Naive thymus-derived CD8-positive, alpha-beta T cell (primary cell): ENCODE measurements around the gene CYFIP2. TPM values are rescaled to one million over a fixed set of nuclear protein-coding genes. Genes with fewer than 3 reads are reported as not detected.

Experiments
- ATAC-seq, 2 donors: fragments of 150-1000 bp; cut with Tn5 transposase in 1 of 2; sonication (Bioruptor Pico), chemical (Tn5 transposase) in 1 of 2; 1 replicate in 1 of 2; 2 replicates in 1 of 2; pipeline ENCODE4 v1.10.0; 2021; ENCODE audit warnings: mild to moderate bottlenecking in 2 of 2, moderate library complexity in 2 of 2
- POLR2A ChIA-PET: fragments of 350-600 bp; sonication (Branson Sonifier 250); formaldehyde crosslinking; loops from one replicate; lab custom pipeline; 2021; ENCODE audit warnings: antibody characterized with exemption; lab: Charles Lee
- DNase-seq, 10 donors: peaks; one replicate each; pipeline versions ENCODE4 v3.0.0 to v3.0.0-alpha.2; 2020 to 2022
- H3K27ac Mint-ChIP-seq, 10 donors: one replicate each; pipeline ENCODE4 v1.8.0; 2020 to 2022; ENCODE audit warnings: mild to moderate bottlenecking in 10 of 10, mixed read lengths in 10 of 10, moderate library complexity in 4 of 10, inconsistent platforms in 1 of 10
- H3K27me3 Mint-ChIP-seq, 5 donors: one replicate each; pipeline ENCODE4 v1.8.0; 2021 to 2022; ENCODE audit warnings: mixed read lengths in 5 of 5
- H3K36me3 Mint-ChIP-seq, 3 donors: one replicate each; pipeline ENCODE4 v1.8.0; 2020 to 2022; ENCODE audit warnings: mixed read lengths in 3 of 3, mild to moderate bottlenecking in 2 of 3, inconsistent platforms in 1 of 3
- H3K4me1 Mint-ChIP-seq, 4 donors: one replicate each; pipeline ENCODE4 v1.8.0; 2021 to 2022; ENCODE audit warnings: mixed read lengths in 4 of 4
- H3K4me3 Mint-ChIP-seq, 10 donors: one replicate each; pipeline ENCODE4 v1.8.0; 2020 to 2022; ENCODE audit warnings: mild to moderate bottlenecking in 10 of 10, mixed read lengths in 10 of 10, moderate library complexity in 6 of 10, inconsistent platforms in 1 of 10
- H3K9me3 Mint-ChIP-seq, 9 donors: one replicate each; pipeline ENCODE4 v1.8.0; 2020 to 2022; ENCODE audit warnings: mixed read lengths in 9 of 9, mild to moderate bottlenecking in 3 of 9, inconsistent platforms in 1 of 9, moderate library complexity in 1 of 9
- polyA plus RNA-seq, 3 donors: library from polyadenylated mRNA; unstranded; fragments of 300-500 nt; fragmentation: Illumina TruSeq; gene quantifications; one replicate each; pipeline ENCODE4 v1.2.3, GENCODE V29; 2021
- total RNA-seq, 8 experiments: library from RNA in 2 of 8; stranded (reverse) in 2 of 8; gene quantifications; one replicate each; pipeline ENCODE4 v1.2.3 and lab custom pipeline; 2021 to 2026

The CYFIP2 gene
- total and polyA plus RNA-seq, 5 experiments from 2014 or later = 395 to 668 (median 417) TPM

- Mint-ChIP-seq H3K27me3 (no peaks in the 10 kb centered on the region), H3K4me1 (peaks cover 36 to 89% (median 69%) of the 10 kb centered on the region in 4 donors), H3K4me3 (peak overlapping the region in 9 of 10 donors; percentile 19 to 82 (median 46)), H3K36me3 (peaks cover 10 to 86% (median 23%) of the 10 kb centered on the region in 3 donors), H3K27ac (peak overlapping the region; percentile 82 to 94 (median 88)), H3K9me3 (no peaks in the 10 kb centered on the region)
- DNase-seq = no peak
- POLR2A ChIA-PET = interaction anchor here (0.6 to 8.9 kb wide), 9 partner anchors 13 to 85 kb away, joined by 3 to 88 read pairs (median 4); no protein-coding TSS in a partner anchor
- ATAC-seq = peak in 1 of 2 donors; percentile 5
Measured at GRCh38 chr5:157289164-157289819, 23.4 kb downstream of the CYFIP2 start.

GRCh38 chr5:157290156-157290980 is 24.4 kb downstream of the CYFIP2 start:
- POLR2A ChIA-PET = interaction anchor here (0.7 to 1.6 kb wide), 6 partner anchors 11 to 24 kb away, joined by 3 to 4 read pairs (median 3); no protein-coding TSS in a partner anchor
- Mint-ChIP-seq H3K27me3 (no peaks in the 10 kb centered on the region), H3K4me3 (peak overlapping the region in 5 of 10 donors; percentile 0 to 50 (median 8)), H3K9me3 (no peaks in the 10 kb centered on the region), H3K4me1 (peaks cover 42 to 88% (median 67%) of the 10 kb centered on the region in 4 donors), H3K36me3 (peaks cover 10 to 90% (median 23%) of the 10 kb centered on the region in 3 donors), H3K27ac (peak overlapping the region; percentile 41 to 94 (median 82))
- ATAC-seq (no peak), DNase-seq (no peak)

GRCh38 chr5:157290981-157291711 is 25.2 kb downstream of the CYFIP2 start:
- Mint-ChIP-seq H3K9me3 (no peaks in the 10 kb centered on the region), H3K4me3 (peak overlapping the region in 4 of 10 donors; percentile 0 to 48 (median 34)), H3K36me3 (peaks cover 10 to 92% (median 23%) of the 10 kb centered on the region in 3 donors), H3K4me1 (peaks cover 45 to 89% (median 69%) of the 10 kb centered on the region in 4 donors), H3K27ac (peak overlapping the region; percentile 51 to 94 (median 82)), H3K27me3 (no peaks in the 10 kb centered on the region)
- ATAC-seq = peak in 1 of 2 donors; percentile 27
- POLR2A ChIA-PET = interaction anchor here (0.7 to 1.6 kb wide), 6 partner anchors 11 to 25 kb away, joined by 3 to 4 read pairs (median 3); no protein-coding TSS in a partner anchor
- DNase-seq = no peak

GRCh38 chr5:157292599-157292998 is 26.7 kb downstream of the CYFIP2 start:
- no peaks in the 10 kb centered on the region for H3K9me3 Mint-ChIP-seq
- H3K4me1 Mint-ChIP-seq = peaks cover 42 to 81% (median 69%) of the 10 kb centered on the region in 4 donors
- no peak for ATAC-seq

GRCh38 chr5:157294407-157295091 is 28.6 kb downstream of the CYFIP2 start:
- Mint-ChIP-seq H3K36me3 (peaks cover 13 to 93% (median 15%) of the 10 kb centered on the region in 3 donors), H3K27ac (peak overlapping the region; percentile 46 to 93 (median 84)), H3K9me3 (no peaks in the 10 kb centered on the region), H3K4me3 (no peak overlapping the region), H3K4me1 (peaks cover 36 to 63% (median 59%) of the 10 kb centered on the region in 4 donors), H3K27me3 (no peaks in the 10 kb centered on the region)
- ATAC-seq (no peak), DNase-seq (no peak)
- POLR2A ChIA-PET = interaction anchor here (0.8 to 1.3 kb wide), 3 partner anchors 13 to 152 kb away, joined by 3 to 7 read pairs (median 4); partner anchors contain the start of gene MED7

More at GRCh38 chr5:157292599-157292998, 26.7 kb downstream of the CYFIP2 start:
- DNase-seq = no peak
- no peaks in the 10 kb centered on the region for H3K27me3 Mint-ChIP-seq
- no peak overlapping the region for H3K4me3 Mint-ChIP-seq
- peak overlapping the region in 7 of 10 donors; percentile 1 to 88 (median 79) for H3K27ac Mint-ChIP-seq
- peaks cover 10 to 94% (median 19%) of the 10 kb centered on the region in 3 donors for H3K36me3 Mint-ChIP-seq
- POLR2A ChIA-PET = interaction anchor here (0.6 to 1.0 kb wide), 2 partner anchors 11 to 142 kb away, joined by 3 to 4 read pairs; no protein-coding TSS in a partner anchor

GRCh38 chr5:157295247-157295646 is 29.3 kb downstream of the CYFIP2 start:
- H3K36me3 Mint-ChIP-seq = peaks cover 13 to 94% (median 14%) of the 10 kb centered on the region in 3 donors
- no peaks in the 10 kb centered on the region for H3K27me3 Mint-ChIP-seq
- ATAC-seq = no peak
- no peak overlapping the region for H3K4me3 Mint-ChIP-seq
- peak overlapping the region; percentile 76 to 96 (median 88) for H3K27ac Mint-ChIP-seq
- POLR2A ChIA-PET = interaction anchor here (0.5 to 0.8 kb wide), 2 partner anchors 30 to 32 kb away, joined by 3 read pairs; no protein-coding TSS in a partner anchor
- H3K9me3 Mint-ChIP-seq = no peaks in the 10 kb centered on the region
- peaks cover 35 to 56% (median 52%) of the 10 kb centered on the region in 4 donors for H3K4me1 Mint-ChIP-seq
- DNase-seq = no peak

GRCh38 chr5:157300564-157300963 is 34.6 kb downstream of the CYFIP2 start:
- H3K27ac Mint-ChIP-seq = peak overlapping the region in 8 of 10 donors; percentile 68 to 98 (median 82)
- POLR2A ChIA-PET = interaction anchor here (0.6 to 8.1 kb wide), 10 partner anchors 12 to 431 kb away, joined by 3 to 76 read pairs (median 4); no protein-coding TSS in a partner anchor
- peaks cover 4 to 97% (median 27%) of the 10 kb centered on the region in 3 donors for H3K36me3 Mint-ChIP-seq
- no peak for ATAC-seq
- H3K4me1 Mint-ChIP-seq = peaks cover 25 to 65% (median 48%) of the 10 kb centered on the region in 4 donors
- no peaks in the 10 kb centered on the region for H3K9me3 Mint-ChIP-seq
- no peak overlapping the region for H3K4me3 Mint-ChIP-seq
- H3K27me3 Mint-ChIP-seq = no peaks in the 10 kb centered on the region
- DNase-seq = no peak

GRCh38 chr5:157301066-157301465 is 35.1 kb downstream of the CYFIP2 start:
- POLR2A ChIA-PET = interaction anchor here (1.0 to 8.1 kb wide), 9 partner anchors 13 to 430 kb away, joined by 3 to 76 read pairs (median 4); partner anchors contain the start of gene CYFIP2
- Mint-ChIP-seq H3K36me3 (peaks cover 6 to 97% (median 32%) of the 10 kb centered on the region in 3 donors), H3K4me3 (no peak overlapping the region), H3K4me1 (peaks cover 26 to 66% (median 49%) of the 10 kb centered on the region in 4 donors), H3K27ac (peak overlapping the region in 8 of 10 donors; percentile 66 to 98 (median 82)), H3K9me3 (no peaks in the 10 kb centered on the region), H3K27me3 (no peaks in the 10 kb centered on the region)
- DNase-seq = no peak
- no peak for ATAC-seq

- POLR2A ChIA-PET = interaction anchor here (0.6 to 8.1 kb wide), 14 partner anchors 10 to 160 kb away, joined by 3 to 76 read pairs (median 5); partner anchors contain the start of genes CYFIP2 and MED7
- Mint-ChIP-seq H3K36me3 (peaks cover 15 to 99% (median 33%) of the 10 kb centered on the region in 3 donors), H3K27me3 (no peaks in the 10 kb centered on the region), H3K9me3 (no peaks in the 10 kb centered on the region), H3K4me3 (peak overlapping the region in 1 of 10 donors; percentile 83), H3K27ac (peak overlapping the region; percentile 86 to 98 (median 94)), H3K4me1 (peaks cover 35 to 76% (median 64%) of the 10 kb centered on the region in 4 donors)
- DNase-seq = no peak
- ATAC-seq = no peak
Measured at GRCh38 chr5:157303023-157303422, 37.1 kb downstream of the CYFIP2 start.

GRCh38 chr5:157303667-157304327 is 37.9 kb downstream of the CYFIP2 start:
- Mint-ChIP-seq H3K27me3 (no peaks in the 10 kb centered on the region), H3K27ac (peak overlapping the region; percentile 86 to 98 (median 94)), H3K4me3 (peak overlapping the region; percentile 67 to 90 (median 83)), H3K9me3 (no peaks in the 10 kb centered on the region), H3K36me3 (peaks cover 15 to 99% (median 33%) of the 10 kb centered on the region in 3 donors), H3K4me1 (peaks cover 37 to 84% (median 69%) of the 10 kb centered on the region in 4 donors)
- DNase-seq (peak; percentile 42 to 80 (median 63)), ATAC-seq (peak; percentile 66 to 81)
- POLR2A ChIA-PET = interaction anchor here (0.7 to 8.1 kb wide), 16 partner anchors 9 to 161 kb away, joined by 3 to 76 read pairs (median 5); partner anchors contain the start of genes CYFIP2 and MED7
